Effector memory CD4-positive, alpha-beta T cell (primary cell): ENCODE data around the gene ASH1L.
"Not testable (repeated sequence)": the region's sequence is repeated elsewhere in the genome, so short reads cannot be mapped to it uniquely, and the experiment has no call there.

Experiments
- DNase-seq, 3 donors: peaks; one replicate each; pipeline ENCODE4 v3.0.0-alpha.2; 2020
- H3K27ac ChIP-seq: 2 replicates; pipeline ENCODE4 v1.7.0; 2013; ENCODE audit warnings: mild to moderate bottlenecking, low read length, moderate library complexity; ENCODE audit not compliant: insufficient read depth, poor library complexity, severe bottlenecking
- H3K27me3 ChIP-seq: replicated peaks from 2 replicates; pipeline ENCODE4 v1.7.0; 2013; ENCODE audit warnings: mild to moderate bottlenecking, low read length; ENCODE audit not compliant: insufficient read depth, control insufficient read depth, poor library complexity, severe bottlenecking
- H3K36me3 ChIP-seq: 2 replicates; pipeline ENCODE4 v1.7.0; 2013; ENCODE audit warnings: mild to moderate bottlenecking, low read length, moderate library complexity; ENCODE audit not compliant: control insufficient read depth, insufficient read depth
- H3K4me1 ChIP-seq: 2 replicates; pipeline ENCODE4 v1.7.0; 2013; ENCODE audit warnings: low read length, mild to moderate bottlenecking; ENCODE audit not compliant: control insufficient read depth, insufficient read depth, poor library complexity, severe bottlenecking
- H3K4me3 ChIP-seq: 2 replicates; pipeline ENCODE4 v1.7.0; 2013; ENCODE audit warnings: low read length, low read depth, mild to moderate bottlenecking; ENCODE audit not compliant: insufficient read depth, poor library complexity, severe bottlenecking
- H3K9me3 ChIP-seq: 2 replicates; pipeline ENCODE4 v1.7.0; 2013; ENCODE audit warnings: mild to moderate bottlenecking, low read length, moderate library complexity; ENCODE audit not compliant: control insufficient read depth

The ASH1L gene

DNA sequence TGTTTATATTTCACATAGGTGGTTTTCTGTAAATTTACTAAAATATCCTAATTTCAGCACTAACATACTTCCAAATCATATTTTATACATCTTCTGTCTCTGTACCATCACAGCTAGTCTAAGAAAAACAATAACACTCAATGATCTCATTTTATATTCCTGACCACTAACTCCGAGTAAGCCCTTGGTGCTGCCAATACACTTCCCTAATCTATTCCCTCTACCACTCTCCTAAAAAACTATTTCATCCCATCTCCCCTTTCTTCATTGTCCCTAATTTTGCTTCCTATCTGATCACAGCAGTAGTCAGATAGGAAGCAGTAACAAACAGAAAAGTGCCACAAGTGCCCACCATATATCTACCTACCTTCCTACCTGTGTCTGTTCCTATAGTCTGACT lies 36.2 kb downstream of the ASH1L start:
- no peak overlapping the region for H3K27ac ChIP-seq
- H3K27me3 ChIP-seq, result no peaks in the 10 kb centered on the region
- no peaks in the 10 kb centered on the region for H3K36me3 ChIP-seq
- no peak overlapping the region for H3K4me3 ChIP-seq
- H3K9me3 ChIP-seq, result no peaks in the 10 kb centered on the region
- DNase-seq, result no peak
- H3K4me1 ChIP-seq, result peaks cover 2% of the 10 kb centered on the region

DNA sequence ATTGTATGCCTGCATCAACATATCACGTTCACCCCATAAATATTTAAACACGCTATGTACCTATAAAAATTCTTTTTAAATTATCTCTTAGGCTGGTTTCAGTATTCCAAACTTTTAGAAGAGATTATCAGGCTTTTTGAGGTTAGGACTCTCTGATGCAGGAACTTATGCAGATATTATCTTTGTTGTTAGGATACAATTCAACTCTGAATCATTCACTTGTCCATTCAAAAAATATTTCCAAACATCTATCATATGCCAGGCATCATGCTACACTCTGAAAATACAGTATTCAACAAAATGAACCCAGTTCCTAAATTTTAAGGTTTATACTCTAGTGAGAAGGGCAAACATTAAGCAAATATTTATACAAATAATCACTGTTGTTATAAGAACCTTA lies 40.5 kb downstream of the ASH1L start:
- Histone ChIP-seq H3K4me3 (no peak overlapping the region), H3K27ac (no peak overlapping the region), H3K4me1 (peaks cover 2% of the 10 kb centered on the region), H3K9me3 (no peaks in the 10 kb centered on the region), H3K36me3 (peaks cover 3% of the 10 kb centered on the region), H3K27me3 (no peaks in the 10 kb centered on the region)
- DNase-seq, result no peak

DNA sequence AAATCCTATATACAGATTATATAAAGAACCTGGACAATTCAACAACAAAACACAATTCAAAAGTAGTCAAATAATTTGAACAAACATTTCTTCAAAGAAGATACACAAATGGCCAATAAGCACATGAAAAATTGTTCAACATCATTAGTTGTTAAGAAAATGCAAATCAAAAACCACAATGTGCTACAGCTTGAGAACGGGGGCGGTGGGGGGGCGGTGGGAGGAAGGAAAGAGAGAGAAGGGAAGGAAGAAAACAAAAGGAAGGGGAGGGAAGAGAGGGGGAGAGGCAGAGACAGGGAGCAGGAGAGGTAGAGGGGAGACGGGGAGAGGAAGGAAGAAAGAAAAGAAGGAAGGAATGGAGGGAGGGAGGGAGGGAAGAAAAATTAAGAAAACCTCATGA lies 44.1 kb downstream of the ASH1L start:
- DNase-seq, result no peak
- Histone ChIP-seq H3K4me1 (peaks cover 7% of the 10 kb centered on the region), H3K27ac (no peak overlapping the region), H3K27me3 (no peaks in the 10 kb centered on the region), H3K36me3 (peaks cover 3% of the 10 kb centered on the region), H3K4me3 (no peak overlapping the region), H3K9me3 (no peaks in the 10 kb centered on the region)

DNA sequence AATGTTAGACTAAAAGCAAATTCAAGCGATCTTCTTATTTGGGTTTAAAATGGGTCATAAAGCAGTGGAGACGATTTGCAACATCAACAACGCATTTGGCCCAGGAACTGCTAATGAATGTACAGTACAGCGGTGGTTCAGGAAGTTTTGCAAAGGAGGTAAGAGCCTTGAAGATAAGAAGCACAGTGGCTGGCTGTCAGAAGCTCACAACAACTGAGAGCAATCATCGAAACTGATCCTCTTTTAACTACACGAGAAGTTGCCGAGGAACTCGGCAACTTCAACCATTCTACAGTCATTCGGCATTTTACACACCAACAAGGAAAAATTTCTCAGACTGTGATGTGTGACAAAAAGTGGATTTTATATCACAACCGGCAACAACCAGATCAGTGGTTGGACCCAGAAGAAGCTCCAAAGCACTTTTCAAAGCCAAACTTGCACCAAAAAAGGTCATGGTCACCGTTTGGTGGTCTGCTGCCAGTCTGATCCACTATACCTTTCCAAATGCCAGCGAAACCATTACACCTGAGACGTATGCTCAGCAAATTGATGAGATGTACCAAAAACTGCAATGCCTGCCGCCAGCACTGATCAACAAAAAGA lies 47.9 kb downstream of the ASH1L start:
- H3K27me3 ChIP-seq, result no peaks in the 10 kb centered on the region
- H3K4me1 ChIP-seq, result peaks cover 7% of the 10 kb centered on the region
- peaks cover 2% of the 10 kb centered on the region for H3K36me3 ChIP-seq
- H3K27ac ChIP-seq, result no peak overlapping the region
- no peak for DNase-seq
- no peak overlapping the region for H3K4me3 ChIP-seq
- H3K9me3 ChIP-seq, result no peaks in the 10 kb centered on the region

DNA sequence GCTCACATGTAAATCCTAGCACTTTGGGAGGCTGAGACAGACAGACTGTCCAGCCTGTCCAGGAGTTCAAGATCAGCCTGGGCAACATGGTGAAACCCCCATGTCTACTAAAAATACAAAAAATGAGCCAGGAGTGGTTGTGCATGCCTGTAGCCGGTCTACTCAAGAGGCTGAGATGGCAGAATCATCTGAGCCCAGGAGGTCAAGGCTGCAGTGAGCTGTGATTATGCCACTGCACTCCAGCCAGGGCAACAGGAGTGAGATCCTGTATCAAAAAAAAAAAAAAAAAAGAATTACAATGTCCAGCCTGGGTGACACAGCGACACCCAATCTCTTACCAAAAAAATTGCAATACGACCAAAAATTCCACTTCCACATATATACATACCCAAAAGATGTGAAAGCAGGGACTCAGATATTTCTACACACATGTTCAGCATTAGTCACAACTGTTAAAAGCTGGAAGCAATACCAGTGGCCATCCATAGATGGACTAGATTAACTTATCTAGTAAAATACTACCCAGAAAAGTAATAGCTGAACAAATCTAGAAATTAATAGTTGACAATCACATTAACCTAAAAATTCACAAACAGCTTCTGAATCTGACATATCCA lies 49.2 kb downstream of the ASH1L start:
- no peak for DNase-seq
- Histone ChIP-seq H3K9me3 (no peaks in the 10 kb centered on the region), H3K4me3 (no peak overlapping the region), H3K27ac (no peak overlapping the region), H3K27me3 (no peaks in the 10 kb centered on the region), H3K36me3 (no peaks in the 10 kb centered on the region), H3K4me1 (peaks cover 7% of the 10 kb centered on the region)

DNA sequence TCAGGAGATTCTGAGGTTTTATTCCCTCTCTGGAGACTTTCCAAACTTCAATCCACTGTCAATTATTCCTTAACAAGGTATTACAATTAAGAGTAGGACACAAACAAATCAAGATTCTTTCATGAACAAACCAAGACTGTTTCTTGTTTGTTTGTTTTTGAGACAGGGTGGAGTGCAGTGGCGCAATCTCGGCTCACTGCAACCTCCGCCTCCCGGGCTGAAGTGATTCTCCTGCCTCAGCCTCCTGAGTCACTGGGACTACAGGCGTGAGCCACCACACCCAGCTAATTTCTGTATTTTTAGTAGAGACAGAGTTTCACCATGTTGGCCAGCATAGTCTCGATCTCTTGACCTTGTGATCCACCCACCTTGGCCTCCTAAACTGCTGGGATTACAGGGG lies 51.2 kb downstream of the ASH1L start:
- H3K4me3 ChIP-seq, H3K9me3 ChIP-seq, DNase-seq, H3K36me3 ChIP-seq, H3K4me1 ChIP-seq, H3K27me3 ChIP-seq, H3K27ac ChIP-seq: not testable (repeated sequence)

DNA sequence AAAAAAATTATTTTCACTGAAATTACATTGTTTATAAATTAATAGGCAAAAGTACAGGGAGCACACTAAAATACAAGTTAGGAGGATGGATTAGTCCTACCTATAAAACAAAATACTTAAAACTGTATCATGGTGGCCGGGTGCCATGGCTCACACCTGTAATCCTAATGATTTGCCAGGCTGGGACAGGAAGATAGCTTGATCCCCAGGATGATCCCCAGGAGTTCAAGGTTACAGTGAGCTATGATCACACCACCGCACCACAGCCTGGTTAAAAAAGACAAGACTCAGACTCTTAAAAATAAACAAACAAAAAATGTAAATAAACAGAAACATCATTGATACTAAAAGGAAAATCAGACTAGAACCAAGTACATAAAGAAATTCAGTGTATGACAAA lies 53.5 kb downstream of the ASH1L start:
- no peak overlapping the region for H3K27ac ChIP-seq
- H3K36me3 ChIP-seq, result no peaks in the 10 kb centered on the region
- no peaks in the 10 kb centered on the region for H3K4me1 ChIP-seq
- no peaks in the 10 kb centered on the region for H3K27me3 ChIP-seq
- H3K4me3 ChIP-seq, result no peak overlapping the region
- H3K9me3 ChIP-seq, result no peaks in the 10 kb centered on the region
- no peak for DNase-seq

DNA sequence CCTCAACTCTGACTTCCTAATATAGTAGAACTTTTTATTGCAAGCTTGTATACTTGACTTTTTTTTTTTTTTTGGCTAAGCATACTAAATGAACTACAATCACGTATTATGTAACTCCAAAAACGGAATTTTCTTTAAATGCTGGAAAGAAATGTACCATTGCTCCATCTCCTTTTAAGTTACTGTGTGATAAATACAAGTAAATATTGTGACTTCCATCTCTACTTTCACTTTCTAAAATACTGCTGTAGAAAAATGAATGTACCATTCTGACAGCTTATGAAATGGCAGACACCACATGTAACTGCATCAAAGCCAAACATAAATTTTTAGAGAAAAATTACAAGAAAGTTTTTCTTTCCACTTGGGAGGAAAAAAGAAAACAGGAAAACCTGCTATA lies 54.7 kb downstream of the ASH1L start:
- Histone ChIP-seq H3K27ac (no peak overlapping the region), H3K4me3 (no peak overlapping the region)
- DNase-seq, result no peak

DNA sequence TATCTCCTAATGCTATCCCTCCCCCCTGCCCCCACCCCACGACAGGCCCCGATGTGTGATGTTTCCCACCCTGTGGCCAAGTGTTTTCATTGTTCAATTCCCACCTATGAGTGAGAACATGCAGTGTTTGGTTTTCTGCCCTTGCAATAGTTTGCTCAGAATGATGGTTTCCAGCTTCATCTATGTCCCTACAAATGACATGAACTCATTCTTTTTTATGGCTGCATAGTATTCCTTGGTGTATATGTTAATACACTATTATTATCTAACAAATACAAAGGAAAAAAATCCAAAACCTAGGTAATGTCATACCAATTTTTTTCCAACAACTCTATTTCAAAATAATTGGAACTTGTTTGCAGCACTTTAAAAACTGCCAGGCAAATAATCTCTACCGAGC lies 56.6 kb downstream of the ASH1L start:
- not testable (repeated sequence) for H3K4me3 ChIP-seq, H3K4me1 ChIP-seq, H3K9me3 ChIP-seq, H3K27ac ChIP-seq, H3K36me3 ChIP-seq, H3K27me3 ChIP-seq, DNase-seq

More for the DNA sequence above, 54.7 kb downstream of the ASH1L start:
- Histone ChIP-seq H3K4me1 (no peaks in the 10 kb centered on the region), H3K9me3 (no peaks in the 10 kb centered on the region), H3K27me3 (no peaks in the 10 kb centered on the region), H3K36me3 (no peaks in the 10 kb centered on the region)

DNA sequence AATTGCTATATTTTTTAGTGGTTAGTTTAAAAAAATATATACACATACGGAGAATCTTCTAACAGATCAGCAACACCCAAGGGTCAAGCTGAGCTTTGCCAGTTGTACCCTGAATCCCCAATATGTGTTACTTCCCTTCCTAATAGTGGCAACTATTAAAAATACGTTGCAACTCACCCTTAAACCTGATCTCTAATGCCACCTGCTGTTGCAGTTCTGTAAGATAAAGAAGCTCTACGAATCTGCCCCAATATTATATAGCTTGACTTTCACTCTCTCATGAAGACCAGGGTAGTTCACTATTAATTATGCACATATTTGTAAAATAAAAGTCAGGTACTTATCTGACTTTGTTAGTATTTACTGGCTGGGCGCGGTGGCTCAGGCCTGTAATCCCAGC lies 58.4 kb downstream of the ASH1L start:
- Histone ChIP-seq H3K36me3 (no peaks in the 10 kb centered on the region), H3K4me1 (no peaks in the 10 kb centered on the region), H3K9me3 (no peaks in the 10 kb centered on the region), H3K27ac (no peak overlapping the region), H3K4me3 (no peak overlapping the region), H3K27me3 (no peaks in the 10 kb centered on the region)
- DNase-seq, result no peak
